NK-92 (cell line): ENCODE results near the gene KCNK10.
"Not testable (repeated sequence)": the region's sequence is repeated elsewhere in the genome, so short reads cannot be mapped to it uniquely, and the experiment has no call there.

Experiments
- DNase-seq: peaks from one replicate; lab custom pipeline; 2025; ENCODE audit not compliant: unreplicated experiment; lab: John Stamatoyannopoulos, UW

Gene KCNK10

GRCh38 chr14:88271205-88271604, 51.9 kb downstream of the KCNK10 start:
- DNase-seq, result no peak

GRCh38 chr14:88270776-88271175, 52.3 kb downstream of the KCNK10 start:
- DNase-seq, result no peak

- DNase-seq, result no peak
These were observed 53.2 kb downstream of the KCNK10 start for GRCh38 chr14:88269806-88270420.

- DNase-seq, result no peak
These were observed 56.6 kb downstream of the KCNK10 start for GRCh38 chr14:88266474-88266873.

GRCh38 chr14:88264116-88264515, 59.0 kb downstream of the KCNK10 start:
- DNase-seq, result no peak

- not testable (repeated sequence) for DNase-seq
These were observed 61.8 kb downstream of the KCNK10 start for GRCh38 chr14:88261302-88261701.

GRCh38 chr14:88258021-88258420, 65.0 kb downstream of the KCNK10 start:
- no peak for DNase-seq

GRCh38 chr14:88256997-88257950, 65.8 kb downstream of the KCNK10 start:
- no peak for DNase-seq

- DNase-seq, result no peak
These were observed 67.3 kb downstream of the KCNK10 start for GRCh38 chr14:88255798-88256197.

- DNase-seq, result no peak
These were observed 67.9 kb downstream of the KCNK10 start for GRCh38 chr14:88255196-88255595.

GRCh38 chr14:88252498-88252897, 70.6 kb downstream of the KCNK10 start:
- no peak for DNase-seq

GRCh38 chr14:88251650-88252049, 71.4 kb downstream of the KCNK10 start:
- DNase-seq, result no peak

- no peak for DNase-seq
These were observed 73.8 kb downstream of the KCNK10 start for GRCh38 chr14:88249266-88249665.

GRCh38 chr14:88248606-88249005, 74.5 kb downstream of the KCNK10 start:
- no peak for DNase-seq

- DNase-seq, result no peak
These were observed 75.8 kb downstream of the KCNK10 start for GRCh38 chr14:88247228-88247627.

GRCh38 chr14:88245321-88245720, 77.7 kb downstream of the KCNK10 start:
- DNase-seq, result no peak

- DNase-seq, result no peak
These were observed 79.1 kb downstream of the KCNK10 start for GRCh38 chr14:88243946-88244345.

- no peak for DNase-seq
These were observed 80.6 kb downstream of the KCNK10 start for GRCh38 chr14:88242446-88242845.

GRCh38 chr14:88241810-88242209, 81.3 kb downstream of the KCNK10 start:
- no peak for DNase-seq

- no peak for DNase-seq
These were observed 88.6 kb downstream of the KCNK10 start for GRCh38 chr14:88234442-88234841.

- no peak for DNase-seq
These were observed 89.2 kb downstream of the KCNK10 start for GRCh38 chr14:88233915-88234314.

- no peak for DNase-seq
These were observed 90.3 kb downstream of the KCNK10 start for GRCh38 chr14:88232771-88233170.
